HepG2 (cell line): ENCODE measurements around the gene LEPROT. TPM values are rescaled to one million over a fixed set of nuclear protein-coding genes. Genes with fewer than 3 reads are reported as not detected.

Source experiments
- DBP ChIP-seq: sonication (generic); formaldehyde crosslinking; IDR thresholded peaks from 2 replicates; pipeline ENCODE4 v1.4.0; 2020; ENCODE audit warnings: missing genetic modification reagents; ENCODE audit errors: not compliant biosample characterization
- DR1 ChIP-seq: sonication (generic); formaldehyde crosslinking; IDR thresholded peaks from 2 replicates; pipeline ENCODE4 v1.8.0; 2021; ENCODE audit warnings: mild to moderate bottlenecking, missing genetic modification reagents, inconsistent platforms
- HHEX ChIP-seq: IDR thresholded peaks from 2 replicates; pipeline ENCODE4 v1.6.1; 2016; ENCODE audit warnings: control low read depth
- HOMEZ ChIP-seq: IDR thresholded peaks from 2 replicates; pipeline ENCODE4 v1.6.1; 2016; ENCODE audit warnings: low read depth
- MEF2D ChIP-seq: sonication (generic); formaldehyde crosslinking; IDR thresholded peaks from 2 replicates; pipeline ENCODE4 v1.5.1; 2020; ENCODE audit warnings: mild to moderate bottlenecking, missing genetic modification reagents
- NR2C2 ChIP-seq: sonication (generic); formaldehyde crosslinking; IDR thresholded peaks from 2 replicates; pipeline ENCODE4 v1.4.0; 2020; ENCODE audit warnings: missing genetic modification reagents, mild to moderate bottlenecking, moderate library complexity, borderline replicate concordance
- SALL1 ChIP-seq: sonication (generic); formaldehyde crosslinking; IDR thresholded peaks from 2 replicates; pipeline ENCODE4 v1.8.0; 2022; ENCODE audit warnings: mild to moderate bottlenecking, missing genetic modification reagents
- ZMAT3 ChIP-seq: sonication (generic); formaldehyde crosslinking; conservative IDR thresholded peaks from 2 replicates; pipeline ENCODE4 v1.7.0; 2021; ENCODE audit warnings: missing genetic modification reagents
- ZNF317 ChIP-seq: sonication (generic); formaldehyde crosslinking; IDR thresholded peaks from 2 replicates; pipeline ENCODE4 v1.5.0; 2020; ENCODE audit warnings: mild to moderate bottlenecking, missing genetic modification reagents
- ZNF512B ChIP-seq: sonication (generic); formaldehyde crosslinking; IDR thresholded peaks from 2 replicates; pipeline ENCODE4 v1.5.1; 2020; ENCODE audit warnings: missing genetic modification reagents, mild to moderate bottlenecking, borderline replicate concordance
- ZSCAN20 ChIP-seq: sonication (generic); formaldehyde crosslinking; IDR thresholded peaks from 2 replicates; pipeline ENCODE4 v1.4.0; 2020; ENCODE audit warnings: missing genetic modification reagents, mild to moderate bottlenecking, borderline replicate concordance
- polyA plus RNA-seq, 8 experiments: library from polyadenylated mRNA; depleted of rRNA in 3 of 8; stranded (reverse) in 7 of 8; unstranded in 1 of 8; fragments of >200 nt; fragmentation: Illumina TruSeq in 4 of 8; extraction: Trizol in 4 of 8; gene quantifications; 2 replicates each; pipeline versions ENCODE4 v1.2.1 to v1.2.3, GENCODE V29; 2011 to 2016; ENCODE audit warnings: low read depth in 4 of 8, missing spikeins in 1 of 8, mixed read lengths in 1 of 8; ENCODE audit not compliant: insufficient read depth in 1 of 8
- total RNA-seq, 5 experiments: library from RNA; depleted of rRNA; stranded (reverse); fragments of >200 nt; fragmentation: Illumina TruSeq; extraction: Trizol; gene quantifications; 2 replicates each; pipeline ENCODE4 v1.2.3, GENCODE V29; 2016; ENCODE audit warnings: low read depth in 1 of 5
- TF ChIP-seq, protein P1 (sequence below): sonication (generic); formaldehyde crosslinking; IDR thresholded peaks from 2 replicates; pipeline ENCODE4 v1.5.0; 2020; ENCODE audit warnings: missing genetic modification reagents, mild to moderate bottlenecking, borderline replicate concordance
- TF ChIP-seq, protein P2 (sequence below): IDR thresholded peaks from 2 replicates; pipeline ENCODE4 v1.6.1; 2012; ENCODE audit warnings: inconsistent platforms
- TF ChIP-seq, protein P3 (sequence below): IDR thresholded peaks from 2 replicates; pipeline ENCODE4 v1.6.1; 2016; ENCODE audit warnings: low read depth, missing genetic modification reagents, missing compliant biosample characterization
- TF ChIP-seq, protein P4 (sequence below): sonication (generic); formaldehyde crosslinking; IDR thresholded peaks from 2 replicates; pipeline ENCODE4 v1.8.0; 2022; ENCODE audit warnings: mild to moderate bottlenecking, missing genetic modification reagents

Gene LEPROT
- total and polyA plus RNA-seq, 2 of the 13 experiments (the other 11 are each of a cell fraction or from before 2014, with no cell fraction given): 36.8 to 51.4 TPM

DNA sequence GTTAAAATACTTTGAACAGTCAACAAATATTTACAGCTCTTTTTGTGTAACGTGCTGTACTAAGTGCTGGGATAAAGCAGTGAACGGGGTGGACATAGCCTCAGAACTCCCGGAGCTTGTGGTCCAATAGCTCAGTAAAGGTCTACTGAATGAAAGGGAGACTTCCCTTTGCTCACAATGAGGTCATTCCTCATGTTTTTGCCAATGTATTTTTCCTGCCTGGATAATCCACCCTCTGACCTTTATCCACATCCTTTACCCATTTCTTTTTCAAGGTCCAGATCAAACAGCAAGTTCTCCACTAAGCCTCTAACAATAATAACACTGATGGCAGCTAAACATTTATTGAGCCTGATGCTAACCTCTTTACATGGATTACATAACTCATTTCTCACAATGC is 55.9 kb downstream of the LEPROT start (continued):
- TF ChIP-seq, protein P1, sequence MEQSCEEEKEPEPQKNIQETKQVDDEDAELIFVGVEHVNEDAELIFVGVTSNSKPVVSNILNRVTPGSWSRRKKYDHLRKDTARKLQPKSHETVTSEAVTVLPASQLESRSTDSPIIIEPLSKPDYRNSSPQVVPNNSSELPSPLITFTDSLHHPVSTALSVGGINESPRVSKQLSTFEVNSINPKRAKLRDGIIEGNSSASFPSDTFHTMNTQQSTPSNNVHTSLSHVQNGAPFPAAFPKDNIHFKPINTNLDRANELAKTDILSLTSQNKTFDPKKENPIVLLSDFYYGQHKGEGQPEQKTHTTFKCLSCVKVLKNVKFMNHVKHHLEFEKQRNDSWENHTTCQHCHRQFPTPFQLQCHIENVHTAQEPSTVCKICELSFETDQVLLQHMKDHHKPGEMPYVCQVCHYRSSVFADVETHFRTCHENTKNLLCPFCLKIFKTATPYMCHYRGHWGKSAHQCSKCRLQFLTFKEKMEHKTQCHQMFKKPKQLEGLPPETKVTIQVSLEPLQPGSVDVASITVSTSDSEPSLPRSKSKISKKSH: no peak
- TF ChIP-seq NR2C2 (CRISPR knock-in tag) (peak; percentile 53; the same call in 1 of the 2 replicates), ZNF512B (no peak), HHEX (CRISPR knock-in tag) (no peak), ZNF317 (CRISPR knock-in tag) (0 out of 2 replicates have a peak, but pooled peaks have one; percentile 32), DBP (CRISPR knock-in tag) (no peak), ZMAT3 (CRISPR knock-in tag) (no peak), MEF2D (CRISPR knock-in tag) (peak; percentile 52; the same call in 1 of the 2 replicates), SALL1 (CRISPR knock-in tag) (peak; percentile 79; the same call in 1 of the 2 replicates), DR1 (no peak), HOMEZ (CRISPR knock-in tag) (peak; percentile 24; the same call in 1 of the 2 replicates), ZSCAN20 (CRISPR knock-in tag) (no peak)
- TF ChIP-seq, protein P2, sequence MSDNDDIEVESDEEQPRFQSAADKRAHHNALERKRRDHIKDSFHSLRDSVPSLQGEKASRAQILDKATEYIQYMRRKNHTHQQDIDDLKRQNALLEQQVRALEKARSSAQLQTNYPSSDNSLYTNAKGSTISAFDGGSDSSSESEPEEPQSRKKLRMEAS: peak; percentile 36; the same call in 1 of the 2 replicates
- TF ChIP-seq, protein P3, sequence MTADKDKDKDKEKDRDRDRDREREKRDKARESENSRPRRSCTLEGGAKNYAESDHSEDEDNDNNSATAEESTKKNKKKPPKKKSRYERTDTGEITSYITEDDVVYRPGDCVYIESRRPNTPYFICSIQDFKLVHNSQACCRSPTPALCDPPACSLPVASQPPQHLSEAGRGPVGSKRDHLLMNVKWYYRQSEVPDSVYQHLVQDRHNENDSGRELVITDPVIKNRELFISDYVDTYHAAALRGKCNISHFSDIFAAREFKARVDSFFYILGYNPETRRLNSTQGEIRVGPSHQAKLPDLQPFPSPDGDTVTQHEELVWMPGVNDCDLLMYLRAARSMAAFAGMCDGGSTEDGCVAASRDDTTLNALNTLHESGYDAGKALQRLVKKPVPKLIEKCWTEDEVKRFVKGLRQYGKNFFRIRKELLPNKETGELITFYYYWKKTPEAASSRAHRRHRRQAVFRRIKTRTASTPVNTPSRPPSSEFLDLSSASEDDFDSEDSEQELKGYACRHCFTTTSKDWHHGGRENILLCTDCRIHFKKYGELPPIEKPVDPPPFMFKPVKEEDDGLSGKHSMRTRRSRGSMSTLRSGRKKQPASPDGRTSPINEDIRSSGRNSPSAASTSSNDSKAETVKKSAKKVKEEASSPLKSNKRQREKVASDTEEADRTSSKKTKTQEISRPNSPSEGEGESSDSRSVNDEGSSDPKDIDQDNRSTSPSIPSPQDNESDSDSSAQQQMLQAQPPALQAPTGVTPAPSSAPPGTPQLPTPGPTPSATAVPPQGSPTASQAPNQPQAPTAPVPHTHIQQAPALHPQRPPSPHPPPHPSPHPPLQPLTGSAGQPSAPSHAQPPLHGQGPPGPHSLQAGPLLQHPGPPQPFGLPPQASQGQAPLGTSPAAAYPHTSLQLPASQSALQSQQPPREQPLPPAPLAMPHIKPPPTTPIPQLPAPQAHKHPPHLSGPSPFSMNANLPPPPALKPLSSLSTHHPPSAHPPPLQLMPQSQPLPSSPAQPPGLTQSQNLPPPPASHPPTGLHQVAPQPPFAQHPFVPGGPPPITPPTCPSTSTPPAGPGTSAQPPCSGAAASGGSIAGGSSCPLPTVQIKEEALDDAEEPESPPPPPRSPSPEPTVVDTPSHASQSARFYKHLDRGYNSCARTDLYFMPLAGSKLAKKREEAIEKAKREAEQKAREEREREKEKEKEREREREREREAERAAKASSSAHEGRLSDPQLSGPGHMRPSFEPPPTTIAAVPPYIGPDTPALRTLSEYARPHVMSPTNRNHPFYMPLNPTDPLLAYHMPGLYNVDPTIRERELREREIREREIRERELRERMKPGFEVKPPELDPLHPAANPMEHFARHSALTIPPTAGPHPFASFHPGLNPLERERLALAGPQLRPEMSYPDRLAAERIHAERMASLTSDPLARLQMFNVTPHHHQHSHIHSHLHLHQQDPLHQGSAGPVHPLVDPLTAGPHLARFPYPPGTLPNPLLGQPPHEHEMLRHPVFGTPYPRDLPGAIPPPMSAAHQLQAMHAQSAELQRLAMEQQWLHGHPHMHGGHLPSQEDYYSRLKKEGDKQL (CRISPR knock-in tag): no peak
- TF ChIP-seq, protein P4, sequence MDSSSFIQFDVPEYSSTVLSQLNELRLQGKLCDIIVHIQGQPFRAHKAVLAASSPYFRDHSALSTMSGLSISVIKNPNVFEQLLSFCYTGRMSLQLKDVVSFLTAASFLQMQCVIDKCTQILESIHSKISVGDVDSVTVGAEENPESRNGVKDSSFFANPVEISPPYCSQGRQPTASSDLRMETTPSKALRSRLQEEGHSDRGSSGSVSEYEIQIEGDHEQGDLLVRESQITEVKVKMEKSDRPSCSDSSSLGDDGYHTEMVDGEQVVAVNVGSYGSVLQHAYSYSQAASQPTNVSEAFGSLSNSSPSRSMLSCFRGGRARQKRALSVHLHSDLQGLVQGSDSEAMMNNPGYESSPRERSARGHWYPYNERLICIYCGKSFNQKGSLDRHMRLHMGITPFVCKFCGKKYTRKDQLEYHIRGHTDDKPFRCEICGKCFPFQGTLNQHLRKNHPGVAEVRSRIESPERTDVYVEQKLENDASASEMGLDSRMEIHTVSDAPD (CRISPR knock-in tag): no peak
